ENCODE results near the gene NUBP2. TPM values are rescaled to one million over a fixed set of nuclear protein-coding genes. Genes with fewer than 3 reads are reported as not detected.
A peak's percentile ranks its signal among the peaks of the same experiment; 100 is the strongest.

The NUBP2 gene
- total RNA-seq, 1 experiment from 2014 or later: 103 TPM

DNA sequence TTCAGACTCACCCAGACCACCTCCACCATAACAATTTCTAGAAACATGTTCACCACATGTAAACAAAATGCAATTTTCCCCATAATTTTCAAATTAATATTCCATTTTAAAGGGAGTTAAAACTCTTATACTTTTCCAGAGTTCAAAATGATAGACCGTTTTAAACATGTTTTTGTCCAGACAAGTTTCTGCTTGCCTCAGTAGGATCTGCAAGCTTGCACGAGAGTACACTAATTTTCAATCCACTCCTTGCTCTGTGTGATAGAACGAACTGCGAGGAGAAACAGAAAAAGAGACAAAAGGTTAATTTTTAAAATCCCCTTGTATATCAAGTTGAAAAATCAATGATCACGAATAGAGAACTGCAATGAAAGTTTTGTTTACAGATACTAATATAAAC, 51.3 kb downstream of the NUBP2 start:
- CTCF ChIA-PET: no interaction called here
- DNase-seq (ENCODE audit: low read depth, low spot score): no peak
- 0 out of 4 replicates have a peak, but pooled peaks cover 0 to 7% of the 10 kb centered on the region in 2 experiments for H3K36me3 ChIP-seq (ENCODE audit: control insufficient read depth in 1 of 2, insufficient read depth in 2 of 2, low read length in 2 of 2)

More for the DNA sequence above, 51.3 kb downstream of the NUBP2 start:
- H3K27me3 ChIP-seq (ENCODE audit: insufficient read depth, low read length): no peaks in the 10 kb centered on the region
- H3K4me2 ChIP-seq (ENCODE audit: low read length): no peak overlapping the region
- H3K4me3 ChIP-seq (replicated peaks in 1 of 2; ENCODE audit: low read depth in 1 of 2, low read length in 2 of 2): no peak overlapping the region
- TF ChIP-seq ZFX (IDR thresholded peaks at IDR 0.05) (no peak), SIN3A (IDR thresholded peaks at IDR 0.05; ENCODE audit: low read depth) (no peak), RAD21 (IDR thresholded peaks at IDR 0.05; ENCODE audit: low read depth) (no peak), CEBPB (IDR thresholded peaks at IDR 0.05; ENCODE audit: low read depth) (no peak), CBX3 (IDR thresholded peaks at IDR 0.05; ENCODE audit: low read depth) (no peak), YY1 (IDR thresholded peaks at IDR 0.05; ENCODE audit: extremely low read depth, insufficient replicate concordance, low read depth, low read length) (no peak), EGR1 (IDR thresholded peaks at IDR 0.05; ENCODE audit: low read depth) (no peak), SP1 (IDR thresholded peaks at IDR 0.05; ENCODE audit: low read depth) (no peak)
- TF ChIP-seq, protein P1, sequence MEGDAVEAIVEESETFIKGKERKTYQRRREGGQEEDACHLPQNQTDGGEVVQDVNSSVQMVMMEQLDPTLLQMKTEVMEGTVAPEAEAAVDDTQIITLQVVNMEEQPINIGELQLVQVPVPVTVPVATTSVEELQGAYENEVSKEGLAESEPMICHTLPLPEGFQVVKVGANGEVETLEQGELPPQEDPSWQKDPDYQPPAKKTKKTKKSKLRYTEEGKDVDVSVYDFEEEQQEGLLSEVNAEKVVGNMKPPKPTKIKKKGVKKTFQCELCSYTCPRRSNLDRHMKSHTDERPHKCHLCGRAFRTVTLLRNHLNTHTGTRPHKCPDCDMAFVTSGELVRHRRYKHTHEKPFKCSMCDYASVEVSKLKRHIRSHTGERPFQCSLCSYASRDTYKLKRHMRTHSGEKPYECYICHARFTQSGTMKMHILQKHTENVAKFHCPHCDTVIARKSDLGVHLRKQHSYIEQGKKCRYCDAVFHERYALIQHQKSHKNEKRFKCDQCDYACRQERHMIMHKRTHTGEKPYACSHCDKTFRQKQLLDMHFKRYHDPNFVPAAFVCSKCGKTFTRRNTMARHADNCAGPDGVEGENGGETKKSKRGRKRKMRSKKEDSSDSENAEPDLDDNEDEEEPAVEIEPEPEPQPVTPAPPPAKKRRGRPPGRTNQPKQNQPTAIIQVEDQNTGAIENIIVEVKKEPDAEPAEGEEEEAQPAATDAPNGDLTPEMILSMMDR (IDR thresholded peaks at IDR 0.05 in 2 of 3, conservative IDR thresholded peaks at IDR 0.05 in 1 of 3; ENCODE audit: borderline replicate concordance in 1 of 3, insufficient read depth in 1 of 3, low read depth in 2 of 3, low read length in 2 of 3): no peak
- TF ChIP-seq, protein P2, sequence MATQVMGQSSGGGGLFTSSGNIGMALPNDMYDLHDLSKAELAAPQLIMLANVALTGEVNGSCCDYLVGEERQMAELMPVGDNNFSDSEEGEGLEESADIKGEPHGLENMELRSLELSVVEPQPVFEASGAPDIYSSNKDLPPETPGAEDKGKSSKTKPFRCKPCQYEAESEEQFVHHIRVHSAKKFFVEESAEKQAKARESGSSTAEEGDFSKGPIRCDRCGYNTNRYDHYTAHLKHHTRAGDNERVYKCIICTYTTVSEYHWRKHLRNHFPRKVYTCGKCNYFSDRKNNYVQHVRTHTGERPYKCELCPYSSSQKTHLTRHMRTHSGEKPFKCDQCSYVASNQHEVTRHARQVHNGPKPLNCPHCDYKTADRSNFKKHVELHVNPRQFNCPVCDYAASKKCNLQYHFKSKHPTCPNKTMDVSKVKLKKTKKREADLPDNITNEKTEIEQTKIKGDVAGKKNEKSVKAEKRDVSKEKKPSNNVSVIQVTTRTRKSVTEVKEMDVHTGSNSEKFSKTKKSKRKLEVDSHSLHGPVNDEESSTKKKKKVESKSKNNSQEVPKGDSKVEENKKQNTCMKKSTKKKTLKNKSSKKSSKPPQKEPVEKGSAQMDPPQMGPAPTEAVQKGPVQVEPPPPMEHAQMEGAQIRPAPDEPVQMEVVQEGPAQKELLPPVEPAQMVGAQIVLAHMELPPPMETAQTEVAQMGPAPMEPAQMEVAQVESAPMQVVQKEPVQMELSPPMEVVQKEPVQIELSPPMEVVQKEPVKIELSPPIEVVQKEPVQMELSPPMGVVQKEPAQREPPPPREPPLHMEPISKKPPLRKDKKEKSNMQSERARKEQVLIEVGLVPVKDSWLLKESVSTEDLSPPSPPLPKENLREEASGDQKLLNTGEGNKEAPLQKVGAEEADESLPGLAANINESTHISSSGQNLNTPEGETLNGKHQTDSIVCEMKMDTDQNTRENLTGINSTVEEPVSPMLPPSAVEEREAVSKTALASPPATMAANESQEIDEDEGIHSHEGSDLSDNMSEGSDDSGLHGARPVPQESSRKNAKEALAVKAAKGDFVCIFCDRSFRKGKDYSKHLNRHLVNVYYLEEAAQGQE (IDR thresholded peaks at IDR 0.05; ENCODE audit: low read depth): no peak
- no peaks in the 10 kb centered on the region for H3K9me3 ChIP-seq (ENCODE audit: control insufficient read depth in 1 of 2, insufficient read depth in 1 of 2, low read depth in 1 of 2, low read length in 2 of 2)
- ATAC-seq: no peak
- intact Hi-C loops (cut with micrococcal nuclease): no loop called here
- H3K27ac ChIP-seq (ENCODE audit: low read depth, low read length): no peak overlapping the region
- BruUV-seq (replicated peaks): no TSS peak
- POLR2A ChIA-PET: no interaction called here
- H3K79me2 ChIP-seq (ENCODE audit: insufficient read depth, low read length): peaks cover 13% of the 10 kb centered on the region
- H3K9ac ChIP-seq (ENCODE audit: low read length): no peak overlapping the region
- RAD21 ChIA-PET (ENCODE audit: low non-redundant PET in 1 of 2, low total read pairs in 2 of 2, uncharacterized antibody in 2 of 2, unreplicated experiment in 2 of 2): no interaction called here
- no peaks in the 10 kb centered on the region for H4K20me1 ChIP-seq (ENCODE audit: insufficient read depth)
- no peaks in the 10 kb centered on the region for H3K4me1 ChIP-seq (ENCODE audit: control insufficient read depth in 1 of 2, insufficient read depth in 2 of 2, low read length in 2 of 2)
- no peaks in the 10 kb centered on the region for H3K9me2 ChIP-seq (ENCODE audit: insufficient read depth)
- no peak overlapping the region for H2AFZ ChIP-seq (ENCODE audit: low read depth, low read length, poor library complexity, severe bottlenecking)

Small RNA genes lying within 50 kb of the gene (microRNA-seq; reads per million reads assigned to microRNA genes)
- gene MIR3177 (ENCODE audit: borderline number of aligned reads): 27.8 reads per million, percentile 47 among the genes with 10 or more reads in this experiment

Other genes with a start within 250 kb of the NUBP2 start
- gene TMEM204, start 249.3 kb upstream of the NUBP2 start, total RNA-seq (2021; ENCODE audit: unreplicated experiment): 0.22 TPM
- 27.5 TPM for gene IFT140, start 170.9 kb upstream of the NUBP2 start, total RNA-seq (2021; ENCODE audit: unreplicated experiment)
- 22.9 TPM for gene CRAMP1, start 170.6 kb upstream of the NUBP2 start, total RNA-seq (2021; ENCODE audit: unreplicated experiment)
- gene JPT2, start 104.7 kb upstream of the NUBP2 start, total RNA-seq (2021; ENCODE audit: unreplicated experiment): 113 TPM
- gene MAPK8IP3, start 76.8 kb upstream of the NUBP2 start, total RNA-seq (2021; ENCODE audit: unreplicated experiment): 75.3 TPM
- gene NME3, start 11.4 kb upstream of the NUBP2 start, total RNA-seq (2021; ENCODE audit: unreplicated experiment): 103 TPM
- gene EME2, start 10.2 kb upstream of the NUBP2 start, total RNA-seq (2021; ENCODE audit: unreplicated experiment): 36.3 TPM
- 200 TPM for gene MRPS34, start 9.8 kb upstream of the NUBP2 start, total RNA-seq (2021; ENCODE audit: unreplicated experiment)
- gene SPSB3, start 389 bp upstream of the NUBP2 start, total RNA-seq (2021; ENCODE audit: unreplicated experiment): 31.6 TPM
- gene IGFALS, start 10.7 kb downstream of the NUBP2 start, total RNA-seq (2021; ENCODE audit: unreplicated experiment): 0.10 TPM
- 39.1 TPM for gene HAGH, start 43.9 kb downstream of the NUBP2 start, total RNA-seq (2021; ENCODE audit: unreplicated experiment)
- 25.8 TPM for gene FAHD1, start 44.2 kb downstream of the NUBP2 start, total RNA-seq (2021; ENCODE audit: unreplicated experiment)
- gene MEIOB, start 89.2 kb downstream of the NUBP2 start, total RNA-seq (2021; ENCODE audit: unreplicated experiment): 0.59 TPM
- gene HS3ST6, start 135.5 kb downstream of the NUBP2 start, total RNA-seq (2021; ENCODE audit: unreplicated experiment): not detected
- gene MSRB1, start 160.2 kb downstream of the NUBP2 start, total RNA-seq (2021; ENCODE audit: unreplicated experiment): 18.3 TPM
- 0.93 TPM for gene RPL3L, start 171.7 kb downstream of the NUBP2 start, total RNA-seq (2021; ENCODE audit: unreplicated experiment)
- 273 TPM for gene NDUFB10, start 176.6 kb downstream of the NUBP2 start, total RNA-seq (2021; ENCODE audit: unreplicated experiment)
- 6,265 TPM for gene RPS2, start 181.9 kb downstream of the NUBP2 start, total RNA-seq (2021; ENCODE audit: unreplicated experiment)
- 0.30 TPM for gene RNF151, start 183.9 kb downstream of the NUBP2 start, total RNA-seq (2021; ENCODE audit: unreplicated experiment)
- gene TBL3, start 189.1 kb downstream of the NUBP2 start, total RNA-seq (2021; ENCODE audit: unreplicated experiment): 68.9 TPM
- 10.0 TPM for gene NOXO1, start 198.5 kb downstream of the NUBP2 start, total RNA-seq (2021; ENCODE audit: unreplicated experiment)
- gene GFER, start 201.2 kb downstream of the NUBP2 start, total RNA-seq (2021; ENCODE audit: unreplicated experiment): 47.3 TPM
- 11.5 TPM for gene SYNGR3, start 207.0 kb downstream of the NUBP2 start, total RNA-seq (2021; ENCODE audit: unreplicated experiment)
- gene ZNF598, start 226.9 kb downstream of the NUBP2 start, total RNA-seq (2021; ENCODE audit: unreplicated experiment): 57.4 TPM
- 226 TPM for gene NPW, start 236.8 kb downstream of the NUBP2 start, total RNA-seq (2021; ENCODE audit: unreplicated experiment)
- gene NHERF2, start 243.9 kb downstream of the NUBP2 start, total RNA-seq (2021; ENCODE audit: unreplicated experiment): 58.4 TPM